Activated CD4-positive, alpha-beta T cell treated with anti-CD3 and anti-CD28 coated beads, Interleukin-2, amount 10 ng/mL, durations not matched to agents 24 days and 14 days (primary cell): ENCODE data around the gene DMRT1. TPM values are rescaled to one million over a fixed set of nuclear protein-coding genes. Genes with fewer than 3 reads are reported as not detected.

Experiments used
- DNase-seq: peaks from one replicate; pipeline ENCODE4 v3.0.0; 2022
- H3K27ac Mint-ChIP-seq: one replicate; pipeline ENCODE4 v1.8.0; 2022; ENCODE audit warnings: mild to moderate bottlenecking, mixed read lengths
- H3K27me3 Mint-ChIP-seq: one replicate; pipeline ENCODE4 v1.8.0; 2022; ENCODE audit warnings: mixed read lengths
- H3K36me3 Mint-ChIP-seq: one replicate; pipeline ENCODE4 v1.8.0; 2022; ENCODE audit warnings: low read depth, mild to moderate bottlenecking, mixed read lengths
- H3K4me1 Mint-ChIP-seq: one replicate; pipeline ENCODE4 v1.8.0; 2021; ENCODE audit warnings: mixed read lengths
- H3K4me3 Mint-ChIP-seq: one replicate; pipeline ENCODE4 v1.8.0; 2022; ENCODE audit warnings: mild to moderate bottlenecking, moderate library complexity, mixed read lengths
- H3K9me3 Mint-ChIP-seq: one replicate; pipeline ENCODE4 v1.8.0; 2021; ENCODE audit warnings: mixed read lengths
- intact Hi-C: fragments of 100-400 bp; cut with micrococcal nuclease; formaldehyde crosslinking; loops from one replicate; pipeline ENCODE4 v1.15.1; 2023
- total RNA-seq: library from RNA; stranded (reverse); gene quantifications from 2 replicates; pipeline ENCODE4 v1.2.3, GENCODE V29; 2022

The DMRT1 gene
- total RNA-seq, result not detected in 2 replicates

- intact Hi-C loops, result loop anchor here (2.0 kb wide), 2 partner anchors 127 to 209 kb away; partner anchors contain the start of gene DMRT2
- Mint-ChIP-seq H3K36me3 (no peaks in the 10 kb centered on the region), H3K9me3 (no peaks in the 10 kb centered on the region), H3K4me1 (peaks cover 2% of the 10 kb centered on the region), H3K4me3 (no peak within 1 kb of the TSS), H3K27ac (no peak within 1 kb of the TSS), H3K27me3 (peaks cover 41% of the 10 kb centered on the region)
- no peak for DNase-seq
These were observed at the start of gene DMRT1 for GRCh38 chr9:841371-842209. TSS of gene DMRT1 (plus strand) at chr9:841697. CDS start at chr9:841839, 142 bp downstream.

GRCh38 chr9:792331-793260 is 48.9 kb upstream of the DMRT1 start:
- Mint-ChIP-seq H3K9me3 (no peaks in the 10 kb centered on the region), H3K4me1 (no peaks in the 10 kb centered on the region), H3K27me3 (no peaks in the 10 kb centered on the region), H3K4me3 (no peak overlapping the region), H3K27ac (no peak overlapping the region), H3K36me3 (no peaks in the 10 kb centered on the region)
- intact Hi-C loops, result no loop called here
- no peak for DNase-seq

GRCh38 chr9:794386-794785 is 47.1 kb upstream of the DMRT1 start:
- H3K4me3 Mint-ChIP-seq, result no peak overlapping the region
- no peak for DNase-seq
- intact Hi-C loops, result no loop called here
- H3K27ac Mint-ChIP-seq, result no peak overlapping the region
- no peaks in the 10 kb centered on the region for H3K36me3 Mint-ChIP-seq
- H3K9me3 Mint-ChIP-seq, result no peaks in the 10 kb centered on the region
- no peaks in the 10 kb centered on the region for H3K4me1 Mint-ChIP-seq
- no peaks in the 10 kb centered on the region for H3K27me3 Mint-ChIP-seq

DNA sequence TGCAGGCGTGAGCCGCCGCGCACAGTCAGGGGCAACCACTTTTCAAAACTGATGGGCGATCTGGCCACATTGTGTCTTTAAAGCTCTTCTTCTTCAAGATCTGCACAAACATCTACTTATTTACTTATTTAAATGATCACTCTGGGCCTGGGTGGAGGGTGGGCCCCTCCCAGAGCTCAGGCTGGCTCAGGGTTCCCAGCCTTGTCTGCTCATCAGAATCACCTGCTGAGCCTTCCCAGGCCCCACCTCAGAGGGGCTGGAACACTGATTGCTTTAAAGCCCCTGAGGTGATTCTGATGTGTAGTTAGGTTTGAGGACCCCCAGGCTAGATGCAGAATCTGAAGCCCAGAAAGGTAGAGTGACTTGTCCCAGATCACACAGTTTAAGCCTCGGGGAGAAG is 45.6 kb upstream of the DMRT1 start:
- H3K4me1 Mint-ChIP-seq, result no peaks in the 10 kb centered on the region
- H3K36me3 Mint-ChIP-seq, result no peaks in the 10 kb centered on the region
- intact Hi-C loops, result no loop called here
- no peaks in the 10 kb centered on the region for H3K9me3 Mint-ChIP-seq
- H3K4me3 Mint-ChIP-seq, result no peak overlapping the region
- no peak overlapping the region for H3K27ac Mint-ChIP-seq
- DNase-seq, result no peak
- H3K27me3 Mint-ChIP-seq, result no peaks in the 10 kb centered on the region

DNA sequence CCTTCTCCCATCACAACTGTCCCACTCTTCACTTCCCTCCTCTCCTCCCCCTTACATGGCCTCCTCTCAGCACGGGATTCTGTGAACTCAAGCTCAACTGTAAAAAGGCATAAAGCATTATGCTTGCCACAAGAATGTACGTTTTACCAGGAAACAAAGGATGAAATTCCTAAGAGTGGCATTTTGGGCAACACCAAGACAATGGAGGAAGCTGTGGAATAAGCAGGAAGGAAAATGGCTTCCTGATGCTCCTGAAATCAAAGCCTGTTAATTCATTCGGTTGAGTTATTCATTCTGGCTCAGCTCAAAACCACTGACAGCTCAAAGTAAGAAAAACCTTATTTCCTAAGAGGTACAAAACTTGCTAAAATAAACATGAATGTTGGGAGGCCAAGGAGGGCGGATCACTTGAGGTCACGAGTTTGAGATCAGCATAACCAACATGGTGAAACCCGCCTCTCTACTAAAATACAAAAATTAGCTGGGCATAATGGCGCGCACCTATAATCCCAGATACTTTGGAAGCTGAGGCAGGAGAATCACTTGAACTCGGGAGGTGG is 40.8 kb upstream of the DMRT1 start:
- no peak for DNase-seq
- Mint-ChIP-seq H3K4me3 (no peak overlapping the region), H3K36me3 (no peaks in the 10 kb centered on the region), H3K27ac (no peak overlapping the region), H3K9me3 (no peaks in the 10 kb centered on the region), H3K27me3 (peaks cover 16% of the 10 kb centered on the region), H3K4me1 (no peaks in the 10 kb centered on the region)
- intact Hi-C loops, result no loop called here

DNA sequence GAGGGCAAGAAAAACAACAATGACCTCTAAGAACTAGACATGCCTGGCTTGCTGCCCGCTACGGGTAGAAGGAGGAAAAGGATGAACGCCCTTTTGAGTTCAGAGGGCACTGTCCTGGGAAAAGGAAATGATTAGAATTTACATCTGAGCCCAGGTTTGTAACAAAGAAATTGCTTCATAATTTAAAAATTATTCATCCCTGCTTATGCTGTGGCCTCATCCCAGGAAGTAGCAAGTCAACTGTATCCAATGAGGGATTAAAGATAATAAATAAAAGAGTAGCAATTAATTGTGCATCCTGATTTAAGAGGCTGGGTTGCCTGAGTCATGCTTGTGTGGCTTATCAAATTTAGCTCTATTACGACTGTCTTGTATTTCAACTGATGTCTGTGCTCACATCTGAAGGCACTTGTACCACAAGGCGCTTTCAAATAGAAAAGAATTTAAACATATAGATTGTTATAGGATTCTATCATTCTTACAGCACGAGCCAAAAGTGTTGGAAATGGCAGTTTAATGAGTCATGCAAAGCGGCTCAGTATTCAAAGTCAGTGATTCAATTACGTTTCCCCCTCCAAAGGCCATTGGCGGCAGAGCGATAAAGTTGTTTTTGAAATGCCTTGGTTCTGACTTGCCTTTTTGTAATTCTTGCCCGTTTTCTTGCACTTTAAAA is 40.0 kb upstream of the DMRT1 start:
- H3K4me3 Mint-ChIP-seq, result no peak overlapping the region
- intact Hi-C loops, result no loop called here
- H3K27ac Mint-ChIP-seq, result no peak overlapping the region
- H3K4me1 Mint-ChIP-seq, result no peaks in the 10 kb centered on the region
- H3K27me3 Mint-ChIP-seq, result peaks cover 17% of the 10 kb centered on the region
- no peak for DNase-seq
- no peaks in the 10 kb centered on the region for H3K36me3 Mint-ChIP-seq
- no peaks in the 10 kb centered on the region for H3K9me3 Mint-ChIP-seq

- intact Hi-C loops, result no loop called here
- no peak overlapping the region for H3K27ac Mint-ChIP-seq
- DNase-seq, result no peak
- H3K9me3 Mint-ChIP-seq, result no peaks in the 10 kb centered on the region
- H3K36me3 Mint-ChIP-seq, result no peaks in the 10 kb centered on the region
- H3K27me3 Mint-ChIP-seq, result peaks cover 17% of the 10 kb centered on the region
- no peaks in the 10 kb centered on the region for H3K4me1 Mint-ChIP-seq
- H3K4me3 Mint-ChIP-seq, result no peak overlapping the region
These were observed 37.5 kb upstream of the DMRT1 start for GRCh38 chr9:804026-804425.

- no peak overlapping the region for H3K4me3 Mint-ChIP-seq
- intact Hi-C loops, result no loop called here
- no peak overlapping the region for H3K27ac Mint-ChIP-seq
- DNase-seq, result no peak
- H3K27me3 Mint-ChIP-seq, result peaks cover 17% of the 10 kb centered on the region
- no peaks in the 10 kb centered on the region for H3K9me3 Mint-ChIP-seq
- no peaks in the 10 kb centered on the region for H3K36me3 Mint-ChIP-seq
- no peaks in the 10 kb centered on the region for H3K4me1 Mint-ChIP-seq
These were observed 36.3 kb upstream of the DMRT1 start for GRCh38 chr9:805151-805550.

- Mint-ChIP-seq H3K4me1 (no peaks in the 10 kb centered on the region), H3K4me3 (no peak overlapping the region), H3K27ac (no peak overlapping the region), H3K36me3 (no peaks in the 10 kb centered on the region), H3K27me3 (peaks cover 15% of the 10 kb centered on the region), H3K9me3 (no peaks in the 10 kb centered on the region)
- intact Hi-C loops, result loop anchor here (1.0 kb wide), 1 partner anchor 193 kb away; no protein-coding TSS in a partner anchor
- DNase-seq, result peak; percentile 65
These were observed 35.0 kb upstream of the DMRT1 start for GRCh38 chr9:806285-807156.

GRCh38 chr9:811106-811531 is 30.4 kb upstream of the DMRT1 start:
- no peaks in the 10 kb centered on the region for H3K36me3 Mint-ChIP-seq
- DNase-seq, result no peak
- H3K27me3 Mint-ChIP-seq, result no peaks in the 10 kb centered on the region
- H3K4me1 Mint-ChIP-seq, result no peaks in the 10 kb centered on the region
- no peak overlapping the region for H3K27ac Mint-ChIP-seq
- H3K9me3 Mint-ChIP-seq, result no peaks in the 10 kb centered on the region
- no peak overlapping the region for H3K4me3 Mint-ChIP-seq
- intact Hi-C loops, result no loop called here

DNA sequence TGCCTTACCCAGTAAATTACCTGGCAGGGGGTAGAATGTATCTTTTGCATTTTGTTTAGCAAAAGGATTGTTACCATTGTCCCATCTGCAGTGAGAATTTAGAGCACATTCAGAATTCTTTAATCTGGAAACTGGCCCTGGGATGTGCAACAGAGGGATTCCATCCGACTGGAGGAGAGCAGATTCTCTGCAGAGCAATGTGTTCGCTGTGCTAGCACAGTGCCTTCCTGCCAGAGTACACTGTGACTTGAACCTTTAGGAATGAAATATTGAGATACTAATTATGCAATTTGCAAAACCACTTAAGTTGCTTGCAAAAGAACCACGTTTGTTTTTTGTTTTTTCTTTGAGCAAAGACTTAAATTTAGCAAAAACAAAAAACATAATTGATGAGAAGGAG is 22.5 kb upstream of the DMRT1 start:
- Mint-ChIP-seq H3K36me3 (no peaks in the 10 kb centered on the region), H3K4me1 (peaks cover 2% of the 10 kb centered on the region), H3K27ac (no peak overlapping the region), H3K9me3 (no peaks in the 10 kb centered on the region), H3K27me3 (peaks cover 15% of the 10 kb centered on the region), H3K4me3 (no peak overlapping the region)
- no peak for DNase-seq
- intact Hi-C loops, result no loop called here

DNA sequence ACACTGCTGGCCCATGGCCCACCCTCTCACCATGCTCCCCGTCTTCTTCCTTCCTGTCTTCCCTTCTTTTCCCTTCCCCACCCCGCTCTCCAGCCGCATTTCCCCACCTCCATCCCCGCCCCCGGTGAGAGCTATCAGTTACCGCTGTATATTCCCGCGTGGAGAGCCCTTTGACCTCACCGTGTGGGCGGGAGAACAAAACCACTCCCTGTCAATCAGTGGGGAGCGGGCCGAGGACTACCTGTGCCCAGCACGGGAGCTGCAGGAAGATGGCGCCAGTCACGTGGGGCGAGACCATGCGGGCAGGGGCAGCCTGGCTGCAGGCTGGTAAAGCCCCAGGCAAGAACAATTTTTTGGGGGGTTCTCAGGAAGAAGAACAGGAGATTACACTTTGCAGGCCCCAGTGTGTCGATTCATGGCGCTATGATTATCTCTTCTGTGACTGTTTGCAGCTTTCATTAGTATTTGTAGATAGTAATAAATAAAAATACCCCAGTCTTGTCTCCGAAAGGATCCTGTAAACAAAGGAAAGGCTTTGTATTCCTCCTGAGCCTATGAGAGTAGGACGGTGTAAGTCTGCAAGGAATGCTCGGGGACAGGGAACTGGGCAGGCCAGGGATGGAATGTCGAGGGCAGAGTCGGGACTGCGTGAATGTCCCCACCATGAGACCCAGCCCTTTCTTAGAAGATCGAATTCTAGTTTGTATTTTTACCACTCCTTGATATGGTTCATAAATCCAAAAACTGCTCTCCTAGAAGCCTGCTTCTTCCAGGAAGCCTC is 14.8 kb upstream of the DMRT1 start:
- intact Hi-C loops, result no loop called here
- no peaks in the 10 kb centered on the region for H3K4me1 Mint-ChIP-seq
- no peaks in the 10 kb centered on the region for H3K9me3 Mint-ChIP-seq
- H3K4me3 Mint-ChIP-seq, result no peak overlapping the region
- no peaks in the 10 kb centered on the region for H3K36me3 Mint-ChIP-seq
- no peak overlapping the region for H3K27ac Mint-ChIP-seq
- no peak for DNase-seq
- H3K27me3 Mint-ChIP-seq, result no peaks in the 10 kb centered on the region
